HepG2 (cell line): ENCODE results near the gene SERTAD3. TPM values are rescaled to one million over a fixed set of nuclear protein-coding genes. Genes with fewer than 3 reads are reported as not detected.

Source experiments
- AGO1 ChIP-seq: fragments of 200-400 bp; formaldehyde crosslinking; IDR thresholded peaks from 2 replicates; pipeline ENCODE4 v1.6.1; 2017; ENCODE audit warnings: mild to moderate bottlenecking, low read depth, low read length, moderate library complexity; ENCODE audit not compliant: poor library complexity, severe bottlenecking
- ATAD3A ChIP-seq: sonication (generic); formaldehyde crosslinking; IDR thresholded peaks from 2 replicates; pipeline ENCODE4 v1.4.0; 2020; ENCODE audit warnings: missing genetic modification reagents
- DNMT1 ChIP-seq: sonication (generic); formaldehyde crosslinking; IDR thresholded peaks from 2 replicates; pipeline ENCODE4 v1.5.1; 2020; ENCODE audit warnings: mild to moderate bottlenecking, missing genetic modification reagents
- ELF3 ChIP-seq: IDR thresholded peaks from 2 replicates; pipeline ENCODE4 v1.6.1; 2016; ENCODE audit warnings: missing genetic modification reagents, missing compliant biosample characterization
- JARID2 ChIP-seq: sonication (generic); formaldehyde crosslinking; IDR thresholded peaks from 2 replicates; pipeline ENCODE4 v1.8.1; 2023; ENCODE audit warnings: missing genetic modification reagents, inconsistent platforms; ENCODE audit not compliant: insufficient replicate concordance
- KDM1A ChIP-seq: IDR thresholded peaks from 2 replicates; pipeline ENCODE4 v1.6.1; 2016; ENCODE audit warnings: missing compliant biosample characterization
- KDM2A ChIP-seq: sonication (generic); formaldehyde crosslinking; IDR thresholded peaks from 2 replicates; pipeline ENCODE4 v1.4.0; 2020; ENCODE audit warnings: low read depth, missing genetic modification reagents, borderline replicate concordance
- KDM4B ChIP-seq: sonication (generic); formaldehyde crosslinking; IDR thresholded peaks from 2 replicates; pipeline ENCODE4 v1.4.0; 2020; ENCODE audit warnings: missing genetic modification reagents
- KLF12 ChIP-seq: sonication (generic); formaldehyde crosslinking; IDR thresholded peaks from 2 replicates; pipeline ENCODE4 v1.4.0; 2020; ENCODE audit warnings: missing genetic modification reagents, borderline replicate concordance
- MNT ChIP-seq: fragments of 450-650 bp; IDR thresholded peaks from 2 replicates; pipeline ENCODE4 v1.6.1; 2016
- MXD4 ChIP-seq: IDR thresholded peaks from 2 replicates; pipeline ENCODE4 v1.6.1; 2016; ENCODE audit warnings: mild to moderate bottlenecking, missing biosample characterization, missing genetic modification reagents
- NR2F2 ChIP-seq: IDR thresholded peaks from 2 replicates; pipeline ENCODE4 v1.6.1; 2012; ENCODE audit warnings: low read depth, inconsistent platforms, borderline replicate concordance
- RBFOX2 ChIP-seq: fragments of 200-400 bp; formaldehyde crosslinking; IDR thresholded peaks from 2 replicates; pipeline ENCODE4 v1.6.1; 2017; ENCODE audit warnings: low read depth, mild to moderate bottlenecking, low read length
- SPEN ChIP-seq: sonication (generic); formaldehyde crosslinking; IDR thresholded peaks from 2 replicates; pipeline ENCODE4 v1.5.1; 2020; ENCODE audit warnings: low read depth, mild to moderate bottlenecking, missing genetic modification reagents
- TCF7L2 ChIP-seq: IDR thresholded peaks from 2 replicates; pipeline ENCODE4 v1.6.1; 2011; ENCODE audit warnings: mild to moderate bottlenecking, low read depth, low read length, moderate library complexity
- ZBTB7B ChIP-seq: sonication (generic); formaldehyde crosslinking; IDR thresholded peaks from 2 replicates; pipeline ENCODE4 v1.4.0; 2020; ENCODE audit warnings: missing genetic modification reagents
- ZNF646 ChIP-seq: sonication (generic); formaldehyde crosslinking; IDR thresholded peaks from 2 replicates; pipeline ENCODE4 v1.9.0; 2021; ENCODE audit warnings: mild to moderate bottlenecking, missing genetic modification reagents
- ZNF766 ChIP-seq: sonication (generic); formaldehyde crosslinking; IDR thresholded peaks from 2 replicates; pipeline ENCODE4 v1.5.0; 2020; ENCODE audit warnings: missing genetic modification reagents, borderline replicate concordance
- ZNF770 ChIP-seq: sonication (generic); formaldehyde crosslinking; IDR thresholded peaks from 2 replicates; pipeline ENCODE4 v1.5.0; 2020; ENCODE audit warnings: mild to moderate bottlenecking, missing genetic modification reagents
- ZNF841 ChIP-seq: sonication (generic); formaldehyde crosslinking; IDR thresholded peaks from 2 replicates; pipeline ENCODE4 v1.8.1; 2023; ENCODE audit warnings: missing genetic modification reagents, borderline replicate concordance
- polyA plus RNA-seq, 8 experiments: library from polyadenylated mRNA; depleted of rRNA in 3 of 8; stranded (reverse) in 7 of 8; unstranded in 1 of 8; fragments of >200 nt; fragmentation: Illumina TruSeq in 4 of 8; extraction: Trizol in 4 of 8; gene quantifications; 2 replicates each; pipeline versions ENCODE4 v1.2.1 to v1.2.3, GENCODE V29; 2011 to 2016; ENCODE audit warnings: low read depth in 4 of 8, missing spikeins in 1 of 8, mixed read lengths in 1 of 8; ENCODE audit not compliant: insufficient read depth in 1 of 8
- total RNA-seq, 5 experiments: library from RNA; depleted of rRNA; stranded (reverse); fragments of >200 nt; fragmentation: Illumina TruSeq; extraction: Trizol; gene quantifications; 2 replicates each; pipeline ENCODE4 v1.2.3, GENCODE V29; 2016; ENCODE audit warnings: low read depth in 1 of 5

Gene SERTAD3
- total and polyA plus RNA-seq, 2 of the 13 experiments (the other 11 are each of a cell fraction or from before 2014, with no cell fraction given), result 9.6 to 16.9 TPM

- TF ChIP-seq MNT, result no peak
- TF ChIP-seq MXD4 (CRISPR knock-in tag), result no peak
- no peak for TF ChIP-seq ZNF770
- TF ChIP-seq JARID2 (CRISPR knock-in tag), result no peak
- TF ChIP-seq RBFOX2, result no peak
- TF ChIP-seq TCF7L2, result no peak
- peak; percentile 22; the same call in 1 of the 2 replicates for TF ChIP-seq ZBTB7B (CRISPR knock-in tag)
- TF ChIP-seq SPEN, result no peak
- 0 out of 2 replicates have a peak, but pooled peaks have one; percentile 65 for TF ChIP-seq ZNF646
- no peak for TF ChIP-seq ZNF766 (CRISPR knock-in tag)
- no peak for TF ChIP-seq AGO1
- TF ChIP-seq ELF3, result peak; percentile 64; the same call in 1 of the 2 replicates
- TF ChIP-seq KDM2A, result peak; percentile 19; the same call in 1 of the 2 replicates
- TF ChIP-seq DNMT1, result no peak
- TF ChIP-seq ZNF841 (CRISPR knock-in tag), result no peak
- TF ChIP-seq ATAD3A, result no peak
- no peak for TF ChIP-seq KLF12 (CRISPR knock-in tag)
- no peak for TF ChIP-seq KDM4B (CRISPR knock-in tag)
- no peak for TF ChIP-seq NR2F2
- TF ChIP-seq KDM1A (CRISPR knock-in tag), result 0 out of 2 replicates have a peak, but pooled peaks have one; percentile 30
These were observed 27.1 kb downstream of the SERTAD3 start (continued) for GRCh38 chr19:40416918-40417642.
